ENCODE data around the gene GBF1. TPM values are rescaled to one million over a fixed set of nuclear protein-coding genes. Genes with fewer than 3 reads are reported as not detected.
A peak's percentile ranks its signal among the peaks of the same experiment; 100 is the strongest.

The GBF1 gene
- total and polyA plus RNA-seq, 2 of the 13 experiments (the other 11 are each of a cell fraction or from before 2014, with no cell fraction given): 17.1 to 21.9 TPM

DNA sequence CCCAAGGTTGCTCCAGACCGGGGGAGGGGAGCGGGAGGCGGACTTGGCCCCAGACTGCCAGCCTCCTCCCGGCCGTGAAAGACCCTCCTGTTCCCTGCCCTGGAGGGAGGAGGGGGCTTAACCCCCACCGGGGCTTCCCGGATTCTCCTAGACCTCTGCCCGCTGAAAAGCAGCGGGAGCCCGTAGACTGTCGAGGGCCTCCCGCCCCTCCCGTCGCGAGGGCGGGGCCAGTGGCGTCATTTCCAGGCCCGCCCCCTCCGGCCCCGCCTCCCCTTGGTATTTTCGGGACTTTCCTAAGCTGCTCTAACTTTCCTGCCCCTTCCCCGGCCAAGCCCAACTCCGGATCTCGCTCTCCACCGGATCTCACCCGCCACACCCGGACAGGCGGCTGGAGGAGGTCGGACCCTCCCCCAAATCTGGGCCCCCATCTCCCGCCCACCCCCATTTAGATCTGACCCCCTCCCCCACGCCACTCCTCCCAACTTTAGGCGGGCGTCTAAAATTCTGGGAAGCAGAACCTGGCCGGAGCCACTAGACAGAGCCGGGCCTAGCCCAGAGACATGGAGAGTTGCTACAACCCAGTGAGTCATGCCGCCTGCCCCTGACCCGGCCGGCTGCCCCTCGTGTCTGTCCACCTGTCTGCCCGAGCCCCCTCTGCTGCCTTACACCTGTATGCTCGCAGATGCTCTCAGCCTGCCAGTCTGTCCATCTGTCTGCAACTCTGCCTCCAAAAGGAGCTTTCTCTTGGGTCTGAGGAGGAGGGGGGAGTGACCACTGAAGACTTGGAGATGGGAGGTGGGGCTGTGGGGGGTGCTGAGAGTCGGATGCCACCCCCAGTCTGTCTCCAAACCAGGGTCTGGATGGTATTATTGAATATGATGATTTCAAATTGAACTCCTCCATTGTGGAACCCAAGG lies 150.3 kb downstream of the GBF1 start, which contains the start of gene NFKB2 (continued):
- TF ChIP-seq LBX2 (CRISPR knock-in tag; IDR thresholded peaks at IDR 0.05; ENCODE audit: borderline replicate concordance) (no peak), HNRNPLL (IDR thresholded peaks at IDR 0.05; ENCODE audit: low read depth, low read length, poor library complexity, severe bottlenecking) (peak; percentile 59), ZBTB7B (CRISPR knock-in tag; IDR thresholded peaks at IDR 0.05) (peak; percentile 0; the same call in 1 of the 2 replicates), TARDBP (CRISPR knock-in tag; IDR thresholded peaks at IDR 0.05) (0 out of 2 replicates have a peak, but pooled peaks have one; percentile 15), HDAC1 (CRISPR knock-in tag; IDR thresholded peaks at IDR 0.05) (peak; percentile 15; the same call in 1 of the 2 replicates), GABPB1 (CRISPR knock-in tag; IDR thresholded peaks at IDR 0.05) (peak; percentile 91), SP2 (CRISPR knock-in tag; IDR thresholded peaks at IDR 0.05) (peak; percentile 46; the same call in 1 of the 2 replicates), MZF1 (CRISPR knock-in tag; IDR thresholded peaks at IDR 0.05; ENCODE audit: borderline replicate concordance) (no peak), ZSCAN20 (CRISPR knock-in tag; IDR thresholded peaks at IDR 0.05; ENCODE audit: borderline replicate concordance) (0 out of 2 replicates have a peak, but pooled peaks have one; percentile 42), LCORL (IDR thresholded peaks at IDR 0.05) (no peak), LCORL (CRISPR knock-in tag; IDR thresholded peaks at IDR 0.05) (peak; percentile 31; the same call in 1 of the 2 replicates), POLR2A (IDR thresholded peaks at IDR 0.05; ENCODE audit: insufficient read depth in 1 of 2, low read depth in 2 of 2, low read length in 2 of 2) (peak in 1 of 2 experiments; percentile 54; a peak in 1 of 4 replicates), POLR2AphosphoS5 (IDR thresholded peaks at IDR 0.05; ENCODE audit: low read depth, low read length) (peak; percentile 61), CCDC6 (CRISPR knock-in tag; IDR thresholded peaks at IDR 0.05) (no peak), SIN3A (IDR thresholded peaks at IDR 0.05; ENCODE audit: borderline replicate concordance, low read depth, low read length) (peak; percentile 74; the same call in 1 of the 2 replicates)
- TF ChIP-seq, protein P1, sequence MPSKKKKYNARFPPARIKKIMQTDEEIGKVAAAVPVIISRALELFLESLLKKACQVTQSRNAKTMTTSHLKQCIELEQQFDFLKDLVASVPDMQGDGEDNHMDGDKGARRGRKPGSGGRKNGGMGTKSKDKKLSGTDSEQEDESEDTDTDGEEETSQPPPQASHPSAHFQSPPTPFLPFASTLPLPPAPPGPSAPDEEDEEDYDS (CRISPR knock-in tag; IDR thresholded peaks at IDR 0.05): 0 out of 2 replicates have a peak, but pooled peaks have one; percentile 33
